HPDE6-E6E7 (cell line): ENCODE results near the gene ELL2.
"Not testable (repeated sequence)": the region's sequence is repeated elsewhere in the genome, so short reads cannot be mapped to it uniquely, and the experiment has no call there.

Experiments
- DNase-seq: peaks from one replicate; pipeline ENCODE4 v3.0.0; 2011; ENCODE audit warnings: missing footprints; ENCODE audit errors: extremely low spot score

The ELL2 gene

GRCh38 chr5:95859661-95860060, 102.0 kb downstream of the ELL2 start:
- no peak for DNase-seq

GRCh38 chr5:95858661-95859595, 102.7 kb downstream of the ELL2 start:
- peak; percentile 88 for DNase-seq

DNA sequence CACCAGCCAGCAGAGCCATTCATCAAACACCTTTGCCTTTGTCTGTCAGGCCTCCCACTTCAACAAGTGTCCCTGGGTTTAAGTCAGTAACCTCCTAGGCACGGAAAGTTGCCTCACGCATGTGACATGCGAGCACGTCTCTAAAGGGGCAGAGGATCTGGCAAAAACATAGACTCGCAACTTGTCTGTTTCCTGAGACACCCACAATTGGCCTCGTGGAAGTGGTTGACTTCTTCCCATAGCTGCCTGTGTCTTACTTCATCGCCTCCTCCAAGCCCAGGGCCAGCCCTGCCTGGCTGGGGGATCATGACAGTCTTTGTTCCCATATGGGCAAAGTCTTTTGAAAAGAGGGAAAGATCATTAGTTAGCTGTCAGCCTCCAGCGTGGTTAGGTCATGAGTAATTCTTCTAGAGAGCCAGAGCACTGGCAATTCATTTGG, 103.6 kb downstream of the ELL2 start:
- DNase-seq = no peak

DNA sequence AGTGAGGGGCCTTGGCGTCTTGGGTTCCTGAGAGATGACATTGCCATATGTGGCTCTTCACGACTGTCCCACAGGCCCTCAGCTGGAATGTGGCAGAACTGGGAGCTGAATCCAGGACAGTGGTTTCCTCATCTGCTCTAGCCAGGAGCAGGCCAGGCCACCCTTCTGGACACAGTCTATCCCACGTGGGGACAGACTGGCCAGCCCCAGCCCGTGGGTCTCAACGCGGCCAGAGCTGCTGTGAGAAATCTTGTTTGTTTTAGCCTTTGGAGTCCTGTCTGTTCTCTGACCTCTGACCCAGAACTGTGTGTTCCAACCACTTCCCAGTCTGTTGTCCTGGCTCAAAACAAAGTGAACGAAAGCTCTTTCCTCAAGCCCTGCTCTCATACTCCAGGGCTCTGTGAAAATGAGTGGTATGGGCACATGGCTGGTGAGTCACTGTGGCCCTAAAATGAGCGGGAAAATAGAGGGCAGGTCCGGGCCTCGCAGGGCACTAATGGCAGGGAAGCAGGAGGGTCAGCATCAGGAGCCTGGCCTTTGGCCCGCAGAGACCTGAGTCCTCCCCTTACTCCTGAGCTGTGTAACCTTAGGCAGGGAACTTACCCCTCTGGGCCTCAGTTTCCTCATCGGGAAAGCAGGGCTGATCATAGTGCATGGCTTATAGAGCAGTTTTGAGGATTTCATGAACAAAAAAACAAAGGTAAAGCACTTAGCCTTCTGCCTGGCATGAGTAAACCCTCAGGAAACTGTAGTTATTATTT, 104.3 kb downstream of the ELL2 start:
- no peak for DNase-seq

DNA sequence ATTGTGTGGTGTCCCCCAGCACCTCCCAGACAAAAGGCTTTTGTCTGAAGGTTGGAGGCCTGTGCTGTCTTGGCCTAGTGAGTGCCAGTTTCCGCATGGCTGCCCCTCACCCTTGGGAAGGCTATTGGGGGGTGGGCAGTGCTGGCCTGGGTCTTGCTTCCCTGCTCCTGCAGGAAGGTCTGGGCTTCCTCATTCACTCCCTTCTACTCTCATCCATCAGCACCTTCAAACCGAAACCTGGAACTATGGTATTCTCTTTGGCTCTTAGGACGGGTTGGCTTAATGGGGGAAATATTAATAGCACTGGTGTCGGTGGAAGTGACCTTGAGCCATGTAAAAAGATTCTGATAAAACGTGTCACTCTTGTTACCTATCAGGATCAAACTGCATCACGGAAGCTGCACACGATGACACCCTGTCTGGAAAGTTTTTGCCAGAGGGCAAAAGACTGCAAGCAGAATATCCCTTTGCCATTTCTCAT, 105.1 kb downstream of the ELL2 start:
- DNase-seq = no peak

GRCh38 chr5:95853490-95853889, 108.2 kb downstream of the ELL2 start:
- DNase-seq = no peak

- DNase-seq = no peak
Observed at GRCh38 chr5:95852567-95852966, 109.1 kb downstream of the ELL2 start.

DNA sequence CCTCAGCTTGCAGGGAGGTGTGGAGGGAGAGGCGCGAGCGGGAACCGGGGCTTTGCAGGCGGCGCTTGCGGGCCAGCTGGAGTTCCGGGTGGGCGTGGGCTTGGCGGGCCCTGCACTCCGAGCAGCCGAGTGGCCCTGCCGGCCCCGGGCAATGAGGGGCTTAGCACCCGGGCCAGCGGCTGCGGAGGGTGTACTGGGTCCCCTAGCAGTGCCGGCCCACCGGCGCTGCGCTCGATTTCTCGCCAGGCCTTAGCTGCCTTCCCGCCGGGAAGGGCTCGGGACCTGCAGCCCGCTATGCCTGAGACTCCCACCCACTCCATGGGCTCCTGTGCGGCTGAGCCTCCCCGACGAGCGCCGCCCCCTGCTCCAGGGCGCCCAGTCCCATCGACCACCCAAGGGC, 110.5 kb downstream of the ELL2 start:
- DNase-seq = not testable (repeated sequence)

GRCh38 chr5:95850391-95850894, 111.2 kb downstream of the ELL2 start:
- no peak for DNase-seq

DNA sequence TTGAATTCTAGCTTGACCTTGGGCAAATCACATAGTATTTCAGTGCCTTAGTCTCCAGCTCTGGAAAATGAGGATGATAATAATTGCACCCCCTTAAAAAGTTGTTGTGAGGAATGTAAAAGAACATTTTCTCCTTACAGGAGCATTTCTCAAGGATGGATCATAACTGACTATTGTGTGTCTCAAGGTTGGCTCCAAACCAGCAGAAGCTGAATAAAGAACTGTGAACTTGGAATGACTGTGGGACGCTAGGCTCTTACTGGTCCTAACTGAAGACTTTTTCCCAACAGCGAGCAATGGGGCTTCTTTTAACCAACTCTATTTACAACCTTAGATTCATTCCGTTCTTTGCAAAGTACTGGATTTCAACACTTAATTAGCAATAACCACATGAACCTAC, 113.0 kb downstream of the ELL2 start:
- no peak for DNase-seq

DNA sequence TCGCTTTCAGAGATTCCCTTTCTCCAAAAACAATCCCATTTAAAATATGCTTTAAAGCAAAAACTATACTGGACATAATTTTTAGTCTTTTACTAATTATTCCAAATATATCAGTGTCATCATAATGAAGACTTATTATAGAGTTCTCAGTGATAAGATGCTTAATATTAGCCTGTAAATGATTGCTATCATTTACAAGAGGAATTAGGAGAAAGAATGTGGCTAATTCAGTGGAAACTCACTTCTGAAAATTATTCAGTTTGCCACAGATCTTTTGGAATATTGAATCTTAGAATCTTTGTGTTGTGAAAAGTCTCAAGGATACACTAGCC, 114.4 kb downstream of the ELL2 start:
- DNase-seq = no peak

- peak; percentile 79 for DNase-seq
Observed at GRCh38 chr5:95846554-95847260, 114.9 kb downstream of the ELL2 start.

DNA sequence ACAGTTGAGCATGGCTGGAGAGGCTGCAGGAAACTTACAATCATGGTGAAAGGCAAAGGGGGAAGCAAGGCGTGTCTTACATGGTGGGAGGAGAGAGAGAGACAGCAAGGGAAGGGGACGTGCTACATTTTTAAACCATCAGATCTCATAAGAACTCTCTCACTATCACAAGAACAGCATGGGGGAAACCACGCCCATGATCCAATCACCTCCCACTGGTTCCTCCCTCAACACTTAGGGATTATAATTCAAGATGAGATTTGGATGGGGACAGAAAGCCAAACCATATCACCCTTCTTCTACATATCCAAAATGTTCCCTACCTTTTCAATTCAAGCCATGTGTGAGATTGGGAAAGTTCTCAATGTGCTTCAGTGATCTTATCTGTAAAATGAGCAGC, 116.3 kb downstream of the ELL2 start:
- no peak for DNase-seq

DNA sequence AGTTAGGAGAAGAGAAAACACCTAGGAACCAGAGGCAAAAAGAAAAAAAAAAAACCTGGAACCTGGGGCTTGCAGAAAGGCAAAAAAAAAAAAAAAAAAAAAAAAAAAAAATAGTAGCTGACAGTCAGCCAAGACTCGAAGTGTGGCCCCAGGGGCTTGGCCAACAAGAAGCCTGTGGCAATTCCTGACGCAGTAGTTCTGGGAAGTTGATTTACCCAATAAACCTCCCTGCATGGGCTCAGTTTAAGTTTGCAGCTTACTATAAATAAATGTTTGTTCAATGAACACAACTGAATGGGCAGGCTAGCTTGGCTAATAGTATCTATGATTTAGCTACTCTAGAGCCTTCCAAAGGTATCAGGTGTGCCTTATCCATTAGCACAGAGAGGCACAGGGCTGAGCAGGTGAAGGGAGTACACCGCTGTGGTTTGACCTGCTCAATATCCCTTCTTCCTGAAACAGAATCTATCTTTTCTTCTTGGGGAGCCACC, 117.9 kb downstream of the ELL2 start:
- DNase-seq = no peak

- DNase-seq = no peak
Observed at GRCh38 chr5:95842854-95843544, 118.7 kb downstream of the ELL2 start.

- DNase-seq = no peak
Observed at GRCh38 chr5:95841914-95842812, 119.5 kb downstream of the ELL2 start.

DNA sequence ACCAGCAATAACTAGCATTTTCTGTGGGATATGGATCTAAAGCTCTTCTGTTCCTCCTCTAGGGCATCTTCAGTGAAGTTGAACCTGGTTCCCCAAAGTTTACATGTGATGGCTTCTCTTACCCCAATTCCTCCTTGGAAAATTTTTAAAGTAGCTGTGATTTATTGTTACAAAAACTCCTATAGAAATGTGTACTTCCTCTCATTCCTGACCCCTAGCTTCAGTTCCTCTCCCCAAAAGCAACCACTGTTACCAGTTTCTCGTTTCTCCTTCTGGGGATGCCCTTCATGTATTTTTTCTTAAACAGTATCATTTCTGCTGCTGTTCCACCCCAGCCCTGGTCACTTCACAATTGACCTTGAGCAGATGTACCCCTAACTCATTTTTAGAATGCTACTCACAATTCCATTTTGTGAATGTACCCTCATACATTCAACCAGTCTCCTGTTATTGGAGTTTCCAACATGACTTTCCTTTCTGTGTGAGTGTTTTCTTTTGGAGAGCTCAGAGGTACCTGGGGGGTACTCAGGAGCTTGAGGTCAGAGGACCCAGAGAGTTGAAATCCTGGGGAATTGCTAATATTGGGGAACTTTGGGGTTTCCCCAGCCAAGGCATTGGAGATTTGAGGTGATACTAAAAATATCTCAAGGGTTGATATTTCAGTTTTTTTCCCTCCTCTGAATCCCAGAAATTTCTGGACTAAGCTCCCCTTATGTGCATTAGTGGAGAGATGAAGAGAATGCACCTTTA, 120.5 kb downstream of the ELL2 start:
- DNase-seq = no peak

GRCh38 chr5:95839658-95840057, 122.0 kb downstream of the ELL2 start:
- DNase-seq = no peak

DNA sequence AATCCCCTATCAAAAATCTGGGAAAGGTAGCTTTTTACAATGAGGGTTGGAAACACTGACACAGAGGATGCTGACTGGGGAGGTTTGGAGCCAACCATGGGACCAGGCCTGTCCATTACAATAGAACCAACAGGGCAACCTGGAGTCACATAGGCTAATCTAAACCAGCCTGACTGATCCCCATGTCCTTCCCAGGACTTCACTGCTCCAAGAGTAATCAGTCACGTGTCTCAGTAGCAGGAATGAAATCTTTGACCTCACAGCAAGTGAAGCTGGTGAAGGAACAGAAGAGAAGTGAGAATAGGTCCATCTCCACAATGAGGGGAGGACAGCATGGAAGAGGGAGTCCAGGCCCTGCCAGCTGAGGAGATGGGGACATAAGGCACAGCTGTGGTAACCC, 123.1 kb downstream of the ELL2 start:
- DNase-seq = no peak
